SK-N-MC (cell line): ENCODE results near the gene SLC38A10.

Experiments
- EZH2 ChIP-seq: fragments of 200-600 bp; sonication (generic); IDR thresholded peaks from one replicate; pipeline ENCODE4 v1.6.1; 2017; ENCODE audit warnings: antibody characterized with exemption
- FOXP2 ChIP-seq: optimal IDR thresholded peaks from 2 replicates; pipeline ENCODE3; 2011; ENCODE audit warnings: mild to moderate bottlenecking, moderate library complexity; ENCODE audit not compliant: insufficient read depth; ENCODE audit errors: extremely low read length, control extremely low read depth
- POLR2AphosphoS5 ChIP-seq: IDR thresholded peaks from 2 replicates; pipeline ENCODE4 v1.6.1; 2012; ENCODE audit warnings: mild to moderate bottlenecking, low read depth, low read length, borderline replicate concordance

- TF ChIP-seq EZH2 = no peak
- no peak for TF ChIP-seq POLR2AphosphoS5
- no peak for TF ChIP-seq FOXP2
Observed at GRCh38 chr17:81249223-81250040, 45.7 kb downstream of the SLC38A10 start.
